Glutamatergic neuron (in vitro differentiated cells): ENCODE results near the gene STAB2. TPM values are rescaled to one million over a fixed set of nuclear protein-coding genes. Genes with fewer than 3 reads are reported as not detected.

Experiments
- DNase-seq: peaks from one replicate; pipeline ENCODE4 v3.0.0; 2022
- H3K27ac Mint-ChIP-seq: one replicate; pipeline ENCODE4 v1.8.0; 2020; ENCODE audit warnings: mild to moderate bottlenecking, mixed read lengths, inconsistent platforms; ENCODE audit not compliant: unreplicated experiment
- H3K27me3 Mint-ChIP-seq: one replicate; pipeline ENCODE4 v1.8.0; 2020; ENCODE audit warnings: mild to moderate bottlenecking, moderate library complexity, mixed read lengths, inconsistent platforms; ENCODE audit not compliant: unreplicated experiment
- H3K36me3 Mint-ChIP-seq: one replicate; pipeline ENCODE4 v1.8.0; 2020; ENCODE audit warnings: mild to moderate bottlenecking, mixed read lengths, inconsistent platforms; ENCODE audit not compliant: unreplicated experiment
- H3K4me1 Mint-ChIP-seq: one replicate; pipeline ENCODE4 v1.8.0; 2020; ENCODE audit warnings: mild to moderate bottlenecking, low read depth, mixed read lengths, inconsistent platforms; ENCODE audit not compliant: unreplicated experiment
- H3K4me3 Mint-ChIP-seq: one replicate; pipeline ENCODE4 v1.8.0; 2020; ENCODE audit warnings: mild to moderate bottlenecking, mixed read lengths, inconsistent platforms; ENCODE audit not compliant: unreplicated experiment
- H3K9me3 Mint-ChIP-seq: one replicate; pipeline ENCODE4 v1.8.0; 2020; ENCODE audit warnings: mild to moderate bottlenecking, moderate library complexity, mixed read lengths, inconsistent platforms; ENCODE audit not compliant: unreplicated experiment
- total RNA-seq: library from RNA; stranded (reverse); fragmentation: NEBNext Ultra II Directional; extraction: Animal tissue kit (Norgen Biotek cat#: 25700); gene quantifications from one replicate; pipeline ENCODE4 v1.2.1, GENCODE V29; 2021; ENCODE audit not compliant: unreplicated experiment
- TF ChIP-seq, protein P1 (sequence below): fragments of 200-600 bp; sonication (generic); IDR thresholded peaks from one replicate; pipeline ENCODE4 v1.5.0; 2021; ENCODE audit not compliant: partially characterized antibody, unreplicated experiment

The STAB2 gene
- total RNA-seq, 1 donor from 2014 or later: not detected

GRCh38 chr12:103590271-103590670 lies 3.2 kb downstream of the STAB2 start:
- Mint-ChIP-seq H3K27me3 (no peaks in the 10 kb centered on the region), H3K9me3 (no peaks in the 10 kb centered on the region), H3K4me1 (no peaks in the 10 kb centered on the region)

DNA sequence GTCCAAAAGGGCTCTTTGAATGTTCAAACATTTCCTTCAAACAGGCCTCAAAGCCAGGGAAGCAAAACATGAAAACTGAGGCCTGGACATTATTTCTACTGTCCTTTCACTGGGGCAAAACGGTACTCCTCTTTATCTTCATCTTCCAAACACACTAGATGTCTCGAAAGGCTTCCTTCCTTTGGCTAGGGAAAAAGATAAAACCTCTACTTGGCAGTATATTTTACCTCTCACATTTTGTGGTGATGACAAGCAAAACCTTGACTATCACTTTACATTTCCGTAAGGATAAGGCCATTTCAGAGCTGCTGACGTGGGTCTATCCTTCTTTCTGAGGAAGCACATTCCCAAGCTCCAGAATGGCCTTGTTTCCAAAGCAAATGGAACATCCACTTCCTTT lies 9.9 kb downstream of the STAB2 start:
- Mint-ChIP-seq H3K27me3 (no peaks in the 10 kb centered on the region), H3K4me1 (no peaks in the 10 kb centered on the region), H3K9me3 (no peaks in the 10 kb centered on the region), H3K4me3 (no peak overlapping the region), H3K27ac (no peak overlapping the region), H3K36me3 (no peaks in the 10 kb centered on the region)
- TF ChIP-seq, protein P1, sequence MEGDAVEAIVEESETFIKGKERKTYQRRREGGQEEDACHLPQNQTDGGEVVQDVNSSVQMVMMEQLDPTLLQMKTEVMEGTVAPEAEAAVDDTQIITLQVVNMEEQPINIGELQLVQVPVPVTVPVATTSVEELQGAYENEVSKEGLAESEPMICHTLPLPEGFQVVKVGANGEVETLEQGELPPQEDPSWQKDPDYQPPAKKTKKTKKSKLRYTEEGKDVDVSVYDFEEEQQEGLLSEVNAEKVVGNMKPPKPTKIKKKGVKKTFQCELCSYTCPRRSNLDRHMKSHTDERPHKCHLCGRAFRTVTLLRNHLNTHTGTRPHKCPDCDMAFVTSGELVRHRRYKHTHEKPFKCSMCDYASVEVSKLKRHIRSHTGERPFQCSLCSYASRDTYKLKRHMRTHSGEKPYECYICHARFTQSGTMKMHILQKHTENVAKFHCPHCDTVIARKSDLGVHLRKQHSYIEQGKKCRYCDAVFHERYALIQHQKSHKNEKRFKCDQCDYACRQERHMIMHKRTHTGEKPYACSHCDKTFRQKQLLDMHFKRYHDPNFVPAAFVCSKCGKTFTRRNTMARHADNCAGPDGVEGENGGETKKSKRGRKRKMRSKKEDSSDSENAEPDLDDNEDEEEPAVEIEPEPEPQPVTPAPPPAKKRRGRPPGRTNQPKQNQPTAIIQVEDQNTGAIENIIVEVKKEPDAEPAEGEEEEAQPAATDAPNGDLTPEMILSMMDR: no peak
- no peak for DNase-seq

More at GRCh38 chr12:103590271-103590670, 3.2 kb downstream of the STAB2 start:
- DNase-seq: no peak
- no peaks in the 10 kb centered on the region for H3K36me3 Mint-ChIP-seq
- no peak overlapping the region for H3K27ac Mint-ChIP-seq
- TF ChIP-seq, protein P1: no peak
- no peak overlapping the region for H3K4me3 Mint-ChIP-seq

- TF ChIP-seq, protein P1: no peak
- Mint-ChIP-seq H3K27me3 (no peaks in the 10 kb centered on the region), H3K27ac (no peak overlapping the region), H3K4me3 (no peak overlapping the region), H3K4me1 (no peaks in the 10 kb centered on the region), H3K9me3 (no peaks in the 10 kb centered on the region), H3K36me3 (no peaks in the 10 kb centered on the region)
- DNase-seq: no peak
Measured at GRCh38 chr12:103599274-103599673, 12.2 kb downstream of the STAB2 start.

GRCh38 chr12:103600967-103601728 lies 14.1 kb downstream of the STAB2 start:
- Mint-ChIP-seq H3K27ac (no peak overlapping the region), H3K36me3 (no peaks in the 10 kb centered on the region), H3K27me3 (no peaks in the 10 kb centered on the region), H3K4me1 (no peaks in the 10 kb centered on the region), H3K4me3 (no peak overlapping the region), H3K9me3 (no peaks in the 10 kb centered on the region)
- no peak for DNase-seq
- TF ChIP-seq, protein P1: no peak

DNA sequence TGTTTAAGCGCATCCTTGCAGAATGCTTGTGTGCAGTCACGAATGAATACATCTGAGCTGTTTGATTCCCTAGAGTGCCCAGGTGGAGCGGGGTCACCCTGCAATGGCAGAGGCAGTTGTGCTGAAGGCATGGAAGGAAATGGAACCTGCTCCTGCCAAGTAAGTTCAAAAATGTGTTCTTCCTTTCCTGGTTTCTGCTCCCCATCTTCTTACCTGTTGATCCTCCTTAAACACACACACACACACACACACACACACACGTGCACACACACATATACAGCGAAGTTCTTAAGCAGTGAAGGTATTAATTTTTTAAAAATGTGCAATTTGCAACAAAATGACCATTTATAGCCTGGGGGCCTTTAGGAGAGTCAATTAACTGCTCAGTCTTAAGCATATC lies 33.3 kb downstream of the STAB2 start:
- Mint-ChIP-seq H3K9me3 (no peaks in the 10 kb centered on the region), H3K27ac (no peak overlapping the region), H3K27me3 (no peaks in the 10 kb centered on the region), H3K4me3 (no peak overlapping the region), H3K36me3 (no peaks in the 10 kb centered on the region), H3K4me1 (no peaks in the 10 kb centered on the region)
- TF ChIP-seq, protein P1: no peak
- DNase-seq: no peak
